Hepatocyte (in vitro differentiated cells): Measurements from ENCODE around the gene SCN1B. TPM values are rescaled to one million over a fixed set of nuclear protein-coding genes. Genes with fewer than 3 reads are reported as not detected.
A peak's percentile ranks its signal among the peaks of the same experiment; 100 is the strongest.

Source experiments
- DNase-seq: peaks from one replicate; pipeline ENCODE4 v3.0.0-alpha.2; 2016; ENCODE audit warnings: low spot score
- H2AFZ ChIP-seq: fragments of 200-600 bp; sonication (generic); 2 replicates; pipeline ENCODE4 v1.6.0; 2016; ENCODE audit warnings: antibody characterized with exemption, mild to moderate bottlenecking
- H3K27ac ChIP-seq: fragments of 200-600 bp; sonication (generic); 2 replicates; pipeline ENCODE4 v1.5.1; 2016; ENCODE audit warnings: mild to moderate bottlenecking
- H3K27me3 ChIP-seq: fragments of 200-600 bp; sonication (generic); 2 replicates; pipeline ENCODE4 v1.6.1; 2016
- H3K36me3 ChIP-seq: fragments of 200-600 bp; sonication (generic); replicated peaks from 2 replicates; pipeline ENCODE4 v1.5.1; 2016; ENCODE audit warnings: low read depth; ENCODE audit not compliant: insufficient read depth
- H3K4me1 ChIP-seq: fragments of 200-600 bp; sonication (generic); 2 replicates; pipeline ENCODE4 v1.5.1; 2016; ENCODE audit warnings: mild to moderate bottlenecking, moderate library complexity; ENCODE audit not compliant: insufficient read depth
- H3K4me2 ChIP-seq: fragments of 200-600 bp; sonication (generic); 2 replicates; pipeline ENCODE4 v1.6.0; 2016
- H3K4me3 ChIP-seq: fragments of 200-600 bp; sonication (generic); 2 replicates; pipeline ENCODE4 v1.5.1; 2016; ENCODE audit warnings: mild to moderate bottlenecking
- H3K79me2 ChIP-seq: fragments of 200-600 bp; sonication (generic); 2 replicates; pipeline ENCODE4 v1.6.0; 2017; ENCODE audit warnings: mild to moderate bottlenecking
- H3K9me2 ChIP-seq: fragments of 200-600 bp; sonication (generic); replicated peaks from 2 replicates; pipeline ENCODE4 v1.6.0; 2017; ENCODE audit warnings: mild to moderate bottlenecking; ENCODE audit not compliant: insufficient read depth
- H3K9me3 ChIP-seq: fragments of 200-600 bp; sonication (generic); 2 replicates; pipeline ENCODE4 v1.5.1; 2016; ENCODE audit warnings: low read depth, mild to moderate bottlenecking
- H4K20me1 ChIP-seq: fragments of 200-600 bp; sonication (generic); 2 replicates; pipeline ENCODE4 v1.6.0; 2016; ENCODE audit warnings: mild to moderate bottlenecking; ENCODE audit not compliant: insufficient read depth, poor library complexity, severe bottlenecking
- EZH2 ChIP-seq: fragments of 200-600 bp; sonication (generic); IDR thresholded peaks from 2 replicates; pipeline ENCODE4 v1.6.1; 2016; ENCODE audit warnings: antibody characterized with exemption, mild to moderate bottlenecking, borderline replicate concordance
- EZH2phosphoT487 ChIP-seq: fragments of 200-600 bp; sonication (generic); IDR thresholded peaks from one replicate; pipeline ENCODE4 v1.6.1; 2018; ENCODE audit warnings: antibody characterized with exemption, mild to moderate bottlenecking, low read depth, moderate library complexity; ENCODE audit not compliant: unreplicated experiment, severe bottlenecking
- WGBS: methylation state at CpG from one replicate; pipeline ENCODE4 v1.1.6; 2016; ENCODE audit warnings: low lambda C conversion rate; ENCODE audit errors: missing lambda C conversion rate; 5-methylcytosine and 5-hydroxymethylcytosine counted together
- polyA plus RNA-seq: library from polyadenylated mRNA; unstranded; fragments of >200 nt; fragmentation: Nextera tagmentation; extraction: Ambion mirVana; gene quantifications from 2 replicates; pipeline ENCODE4 v1.2.1, GENCODE V29; 2016
- total RNA-seq: library from RNA; depleted of rRNA; stranded (reverse); fragments of >200 nt; gene quantifications from 2 replicates; pipeline ENCODE4 v1.2.3, GENCODE V29; 2014
- TF ChIP-seq, protein P1 (sequence below): fragments of 200-600 bp; sonication (generic); IDR thresholded peaks from 2 replicates; pipeline ENCODE4 v1.5.1; 2016; ENCODE audit warnings: antibody characterized with exemption, mild to moderate bottlenecking; ENCODE audit not compliant: poor library complexity

The SCN1B gene
- total and polyA plus RNA-seq, 2 experiments from 2014 or later, result 0.60 to 3.1 TPM

GRCh38 chr19:35059006-35059798 lies 28.9 kb downstream of the SCN1B start:
- Histone ChIP-seq H3K27me3 (no peaks in the 10 kb centered on the region), H3K27ac (no peak overlapping the region), H3K4me3 (no peak overlapping the region), H2AFZ (no peak overlapping the region), H3K36me3 (no peaks in the 10 kb centered on the region), H3K4me2 (no peak overlapping the region), H4K20me1 (no peaks in the 10 kb centered on the region), H3K4me1 (no peaks in the 10 kb centered on the region), H3K9me3 (no peaks in the 10 kb centered on the region), H3K79me2 (no peaks in the 10 kb centered on the region), H3K9me2 (no peaks in the 10 kb centered on the region)
- peak; percentile 5 for DNase-seq
- 92% methylated on average over 21 of the region's 26 CpGs for WGBS
- TF ChIP-seq EZH2, result no peak
- no peak for TF ChIP-seq EZH2phosphoT487
- TF ChIP-seq, protein P1, sequence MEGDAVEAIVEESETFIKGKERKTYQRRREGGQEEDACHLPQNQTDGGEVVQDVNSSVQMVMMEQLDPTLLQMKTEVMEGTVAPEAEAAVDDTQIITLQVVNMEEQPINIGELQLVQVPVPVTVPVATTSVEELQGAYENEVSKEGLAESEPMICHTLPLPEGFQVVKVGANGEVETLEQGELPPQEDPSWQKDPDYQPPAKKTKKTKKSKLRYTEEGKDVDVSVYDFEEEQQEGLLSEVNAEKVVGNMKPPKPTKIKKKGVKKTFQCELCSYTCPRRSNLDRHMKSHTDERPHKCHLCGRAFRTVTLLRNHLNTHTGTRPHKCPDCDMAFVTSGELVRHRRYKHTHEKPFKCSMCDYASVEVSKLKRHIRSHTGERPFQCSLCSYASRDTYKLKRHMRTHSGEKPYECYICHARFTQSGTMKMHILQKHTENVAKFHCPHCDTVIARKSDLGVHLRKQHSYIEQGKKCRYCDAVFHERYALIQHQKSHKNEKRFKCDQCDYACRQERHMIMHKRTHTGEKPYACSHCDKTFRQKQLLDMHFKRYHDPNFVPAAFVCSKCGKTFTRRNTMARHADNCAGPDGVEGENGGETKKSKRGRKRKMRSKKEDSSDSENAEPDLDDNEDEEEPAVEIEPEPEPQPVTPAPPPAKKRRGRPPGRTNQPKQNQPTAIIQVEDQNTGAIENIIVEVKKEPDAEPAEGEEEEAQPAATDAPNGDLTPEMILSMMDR, result no peak

- Histone ChIP-seq H3K9me2 (no peaks in the 10 kb centered on the region), H3K4me1 (no peaks in the 10 kb centered on the region), H3K27me3 (no peaks in the 10 kb centered on the region), H3K36me3 (no peaks in the 10 kb centered on the region), H3K79me2 (no peaks in the 10 kb centered on the region), H3K4me2 (no peak overlapping the region), H4K20me1 (no peaks in the 10 kb centered on the region), H3K9me3 (no peaks in the 10 kb centered on the region), H2AFZ (no peak overlapping the region), H3K27ac (no peak overlapping the region), H3K4me3 (no peak overlapping the region)
- TF ChIP-seq, protein P1, result no peak
- TF ChIP-seq EZH2phosphoT487 (no peak), EZH2 (no peak)
- 93% methylated on average over 4 of the region's 15 CpGs for WGBS
- DNase-seq, result no peak
Measured at GRCh38 chr19:35059799-35060091, 29.5 kb downstream of the SCN1B start.

- Histone ChIP-seq H4K20me1 (no peaks in the 10 kb centered on the region), H3K79me2 (no peaks in the 10 kb centered on the region), H3K4me2 (no peak overlapping the region), H3K4me1 (no peaks in the 10 kb centered on the region), H3K27ac (no peak overlapping the region), H3K9me2 (no peaks in the 10 kb centered on the region), H3K9me3 (no peaks in the 10 kb centered on the region), H3K27me3 (no peaks in the 10 kb centered on the region), H3K36me3 (no peaks in the 10 kb centered on the region), H2AFZ (no peak overlapping the region), H3K4me3 (no peak overlapping the region)
- TF ChIP-seq, protein P1, result no peak
- TF ChIP-seq EZH2 (no peak), EZH2phosphoT487 (no peak)
- peak; percentile 4 for DNase-seq
- 95% methylated on average over 29 of the region's 29 CpGs for WGBS
Measured at GRCh38 chr19:35060160-35060855, 30.0 kb downstream of the SCN1B start.
